NK-92 (cell line): ENCODE data around the gene CEP164.

Source experiments
- DNase-seq: peaks from one replicate; lab custom pipeline; 2025; ENCODE audit not compliant: unreplicated experiment; lab: John Stamatoyannopoulos, UW

The CEP164 gene

GRCh38 chr11:117417856-117418255 lies 90.2 kb downstream of the CEP164 start:
- no peak for DNase-seq

- DNase-seq: no peak
These were observed 91.3 kb downstream of the CEP164 start for GRCh38 chr11:117418737-117419481.

DNA sequence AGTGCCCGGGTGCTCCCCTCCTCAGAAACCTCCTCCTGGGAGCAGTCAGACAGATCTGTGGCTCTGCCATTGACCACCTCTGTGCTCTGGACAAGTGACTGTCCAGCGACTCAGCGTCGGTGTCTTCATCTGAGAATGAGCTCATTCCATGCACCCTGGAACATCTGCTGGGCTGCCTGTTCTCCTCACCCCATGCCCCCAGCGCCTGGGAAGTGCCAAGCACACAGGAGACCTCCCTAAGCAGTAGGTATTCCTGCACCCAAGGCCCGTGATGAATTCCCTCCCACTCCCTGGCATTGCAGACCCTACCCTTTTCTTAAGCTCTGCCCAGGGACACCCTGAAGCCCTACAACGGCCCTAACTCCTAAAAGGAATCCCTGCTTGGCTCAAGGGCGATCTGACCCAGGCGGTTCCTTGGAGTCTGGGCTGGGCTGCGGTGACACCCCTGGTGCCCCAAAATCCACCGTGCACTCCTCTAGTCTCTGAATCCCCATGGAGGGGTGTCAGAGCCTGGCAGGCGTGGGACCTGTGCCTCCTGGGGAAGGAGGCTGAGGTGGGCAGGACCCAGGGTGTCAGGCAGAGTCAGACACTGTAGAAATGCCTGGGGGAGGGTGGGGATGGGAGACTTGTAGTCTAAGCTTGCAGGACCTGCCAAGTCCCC lies 92.0 kb downstream of the CEP164 start:
- no peak for DNase-seq

DNA sequence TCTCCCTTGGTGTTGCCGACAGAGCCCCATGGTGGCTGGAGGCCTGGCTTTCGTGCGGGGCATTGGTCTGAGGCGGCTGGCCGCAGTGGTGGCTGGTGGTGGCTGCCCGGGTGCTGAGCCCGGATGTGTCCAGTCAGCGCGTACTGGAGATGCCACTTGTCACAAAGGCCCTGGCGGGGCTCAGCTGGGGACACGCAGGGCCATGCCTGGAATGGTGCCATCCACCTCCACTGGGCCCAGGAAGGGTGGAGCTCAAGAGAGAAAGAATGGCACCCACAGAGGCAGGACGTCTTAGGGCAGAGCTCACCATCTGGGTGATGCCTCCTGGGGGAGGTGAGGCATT lies 92.5 kb downstream of the CEP164 start:
- DNase-seq: no peak

GRCh38 chr11:117420598-117420997 lies 92.9 kb downstream of the CEP164 start:
- no peak for DNase-seq

- no peak for DNase-seq
These were observed 93.4 kb downstream of the CEP164 start for GRCh38 chr11:117421041-117421440.

DNA sequence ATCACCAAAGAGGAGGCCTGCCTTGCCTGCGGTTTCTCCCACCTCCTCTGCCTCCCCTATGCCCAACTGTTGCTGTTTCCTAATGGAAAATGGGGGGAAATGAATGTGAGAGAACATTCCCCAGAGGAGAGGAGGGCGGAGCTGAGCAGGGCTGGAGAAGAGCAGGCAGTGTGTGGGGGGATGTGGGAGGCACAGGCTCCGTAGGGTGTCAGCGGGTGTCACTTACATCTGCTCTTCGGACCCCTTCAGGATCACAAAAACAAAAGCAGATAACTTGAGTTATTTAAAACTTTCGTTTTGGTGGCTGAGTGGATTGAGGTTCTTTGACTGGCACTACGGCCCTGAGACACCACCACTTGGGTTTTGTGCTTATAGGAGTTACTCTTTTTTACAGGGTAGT lies 93.8 kb downstream of the CEP164 start:
- no peak for DNase-seq

GRCh38 chr11:117423046-117423575 lies 95.5 kb downstream of the CEP164 start:
- DNase-seq: no peak

GRCh38 chr11:117424781-117425180 lies 97.1 kb downstream of the CEP164 start:
- no peak for DNase-seq

GRCh38 chr11:117425679-117426296 lies 98.1 kb downstream of the CEP164 start:
- no peak for DNase-seq

- DNase-seq: no peak
These were observed 98.6 kb downstream of the CEP164 start for GRCh38 chr11:117426297-117426685.

DNA sequence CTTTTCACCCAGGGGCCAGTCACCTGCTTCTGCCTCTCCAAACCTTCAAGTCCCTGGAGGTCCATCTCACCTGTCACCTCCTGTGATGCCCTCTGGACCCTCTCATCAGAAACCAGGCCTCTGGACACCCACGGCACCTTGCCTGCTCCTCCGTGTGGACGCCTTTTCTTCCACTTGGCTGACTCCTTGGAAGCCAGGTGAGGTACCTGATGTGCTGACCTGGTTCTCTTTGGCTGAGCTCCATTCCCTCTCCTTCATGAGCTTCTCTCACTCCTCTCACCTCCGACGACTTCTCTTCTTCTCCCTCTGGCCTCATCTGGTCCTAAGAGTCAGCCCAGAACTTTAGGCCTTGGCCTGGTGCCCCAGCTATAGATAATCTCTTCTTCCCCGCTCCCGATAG lies 99.3 kb downstream of the CEP164 start:
- DNase-seq: no peak

GRCh38 chr11:117427356-117427874 lies 99.8 kb downstream of the CEP164 start:
- DNase-seq: no peak

GRCh38 chr11:117428186-117428855 lies 100.7 kb downstream of the CEP164 start:
- DNase-seq: no peak

DNA sequence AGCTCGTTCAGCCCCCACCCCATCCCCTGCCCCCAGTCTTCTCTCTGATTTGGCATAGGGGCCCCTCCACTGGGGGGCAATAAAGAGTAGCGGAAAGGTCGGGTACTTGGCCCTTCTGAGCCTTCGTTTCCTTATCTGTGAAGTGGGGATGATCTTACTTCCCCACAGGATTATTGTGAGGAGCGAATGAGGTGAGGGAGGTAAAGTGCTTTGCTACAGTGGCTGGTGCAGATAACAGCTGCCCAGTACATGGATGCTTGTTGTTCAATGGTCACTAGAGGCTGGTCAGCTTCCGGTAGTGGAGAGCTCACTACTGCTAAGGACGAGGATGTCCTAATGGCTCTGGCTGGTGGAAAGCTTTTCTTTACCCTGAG lies 101.2 kb downstream of the CEP164 start:
- DNase-seq: no peak

GRCh38 chr11:117430293-117430955 lies 102.8 kb downstream of the CEP164 start:
- DNase-seq: no peak

DNA sequence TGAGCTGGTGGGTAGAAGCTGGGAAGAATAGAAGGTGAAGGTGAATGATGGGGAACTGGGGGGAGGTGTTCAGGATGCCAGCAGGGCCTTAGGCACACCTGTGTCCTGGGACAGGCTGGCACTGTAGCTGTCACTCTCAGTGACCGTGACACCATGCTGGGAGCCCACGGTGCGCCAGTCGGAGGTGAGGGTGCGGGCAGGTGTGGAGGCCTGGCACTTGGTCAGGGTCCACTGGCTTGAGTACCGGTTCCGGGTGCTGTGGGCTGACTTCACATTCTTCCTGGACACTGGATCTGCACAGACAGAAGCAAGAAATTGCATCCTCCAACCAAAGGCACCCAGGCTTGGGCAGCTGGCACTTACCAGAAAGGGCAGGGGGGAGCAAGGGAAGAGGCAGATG lies 103.8 kb downstream of the CEP164 start:
- DNase-seq: no peak

- no peak for DNase-seq
These were observed 106.1 kb downstream of the CEP164 start for GRCh38 chr11:117433717-117434116.

DNA sequence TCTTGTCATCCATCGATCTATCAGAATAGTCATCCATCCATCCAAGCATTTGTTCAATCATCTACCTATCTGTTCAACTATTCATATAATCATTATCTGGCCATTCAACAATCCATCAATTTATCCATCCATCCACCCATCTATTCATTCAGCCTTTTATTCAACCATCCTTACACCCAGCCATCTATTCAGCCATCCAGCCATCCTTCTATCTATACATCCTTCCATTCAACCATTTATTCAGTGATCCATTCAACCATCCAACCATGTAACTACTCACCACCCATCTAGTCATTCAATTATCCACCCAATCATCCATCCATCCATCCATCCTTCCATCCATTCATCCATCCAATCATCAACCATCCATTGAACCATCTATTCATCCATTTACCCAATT lies 106.8 kb downstream of the CEP164 start:
- DNase-seq: no peak

GRCh38 chr11:117435326-117435725 lies 107.7 kb downstream of the CEP164 start:
- no peak for DNase-seq
